ENCODE results near the gene SLC29A1.

- TF ChIP-seq CTCF (conservative IDR thresholded peaks at IDR 0.05) (no peak), EZH2 (IDR thresholded peaks at IDR 0.05; ENCODE audit: low read depth) (no peak)
Observed at GRCh38 chr6:44256775-44257024, 33.3 kb downstream of the SLC29A1 start.

Measured in PC-9 (cell line).